Type B pancreatic cell (in vitro differentiated cells): Measurements from ENCODE around the gene CCDC63. TPM values are rescaled to one million over a fixed set of nuclear protein-coding genes. Genes with fewer than 3 reads are reported as not detected.

Experiments
- DNase-seq: peaks from one replicate; pipeline ENCODE4 v3.0.0; 2021; ENCODE audit warnings: mixed read lengths; ENCODE audit not compliant: unreplicated experiment; ENCODE audit errors: extremely low spot score
- H3K27ac Mint-ChIP-seq: 2 replicates; pipeline ENCODE4 v1.8.0; 2021; ENCODE audit warnings: mild to moderate bottlenecking, mixed read lengths
- H3K27me3 Mint-ChIP-seq: 2 replicates; pipeline ENCODE4 v1.8.0; 2021; ENCODE audit warnings: mixed read lengths
- H3K36me3 Mint-ChIP-seq: 2 replicates; pipeline ENCODE4 v1.8.0; 2021; ENCODE audit warnings: mixed read lengths
- H3K4me1 Mint-ChIP-seq: one replicate; pipeline ENCODE4 v1.8.0; 2021; ENCODE audit warnings: mixed read lengths; ENCODE audit not compliant: unreplicated experiment
- H3K4me3 Mint-ChIP-seq: 2 replicates; pipeline ENCODE4 v1.8.0; 2021; ENCODE audit warnings: mild to moderate bottlenecking, mixed read lengths
- H3K9me3 Mint-ChIP-seq: 2 replicates; pipeline ENCODE4 v1.8.0; 2021; ENCODE audit warnings: mixed read lengths
- CTCF ChIP-seq: fragments of 200-600 bp; sonication (generic); conservative IDR thresholded peaks from 2 replicates; pipeline ENCODE4 v1.5.0; 2021; ENCODE audit warnings: antibody characterized with exemption, mild to moderate bottlenecking
- total RNA-seq: library from RNA; stranded (reverse); gene quantifications from 2 replicates; pipeline ENCODE4 v1.2.1, GENCODE V29; 2021; ENCODE audit warnings: low replicate concordance

CCDC63 gene
- total RNA-seq, 1 donor from 2014 or later = not detected

DNA sequence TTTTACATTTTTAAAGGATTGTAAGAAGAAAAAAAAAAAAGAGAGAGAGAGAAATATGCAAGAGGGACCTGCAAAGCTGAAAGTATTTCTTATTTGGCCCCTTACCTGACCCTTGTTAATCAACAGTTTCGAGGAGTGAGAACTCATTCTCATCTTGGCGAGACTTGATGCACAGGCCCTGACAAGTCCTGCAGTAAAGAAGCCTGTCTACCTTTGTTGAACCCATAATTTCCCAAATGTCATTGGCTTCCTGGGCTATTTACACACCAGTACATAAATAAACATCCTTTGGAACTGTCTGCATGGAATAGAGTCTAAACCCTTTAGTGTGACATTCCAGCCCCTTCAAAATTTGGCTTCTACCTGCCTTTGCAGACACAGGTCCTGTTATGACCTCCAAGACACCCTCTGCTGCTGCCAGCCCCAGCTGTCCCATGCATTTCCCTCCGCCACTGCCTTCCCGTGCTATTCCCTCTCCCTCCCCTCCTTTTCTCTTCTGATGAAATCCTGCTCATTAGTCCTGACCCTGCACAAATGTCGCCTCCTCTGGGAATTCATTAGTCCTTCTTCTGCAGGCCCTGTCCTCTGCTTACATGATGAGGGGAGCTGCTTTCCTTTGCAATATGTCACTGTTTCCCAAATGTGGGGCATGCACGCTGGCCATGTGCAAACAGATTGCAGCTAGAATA is 38.5 kb downstream of the CCDC63 start:
- DNase-seq = no peak
- Mint-ChIP-seq H3K4me3 (no peak overlapping the region), H3K27ac (no peak overlapping the region), H3K36me3 (no peaks in the 10 kb centered on the region), H3K9me3 (no peaks in the 10 kb centered on the region), H3K27me3 (peaks cover 17% of the 10 kb centered on the region), H3K4me1 (peaks cover 11% of the 10 kb centered on the region)
- no peak for TF ChIP-seq CTCF

DNA sequence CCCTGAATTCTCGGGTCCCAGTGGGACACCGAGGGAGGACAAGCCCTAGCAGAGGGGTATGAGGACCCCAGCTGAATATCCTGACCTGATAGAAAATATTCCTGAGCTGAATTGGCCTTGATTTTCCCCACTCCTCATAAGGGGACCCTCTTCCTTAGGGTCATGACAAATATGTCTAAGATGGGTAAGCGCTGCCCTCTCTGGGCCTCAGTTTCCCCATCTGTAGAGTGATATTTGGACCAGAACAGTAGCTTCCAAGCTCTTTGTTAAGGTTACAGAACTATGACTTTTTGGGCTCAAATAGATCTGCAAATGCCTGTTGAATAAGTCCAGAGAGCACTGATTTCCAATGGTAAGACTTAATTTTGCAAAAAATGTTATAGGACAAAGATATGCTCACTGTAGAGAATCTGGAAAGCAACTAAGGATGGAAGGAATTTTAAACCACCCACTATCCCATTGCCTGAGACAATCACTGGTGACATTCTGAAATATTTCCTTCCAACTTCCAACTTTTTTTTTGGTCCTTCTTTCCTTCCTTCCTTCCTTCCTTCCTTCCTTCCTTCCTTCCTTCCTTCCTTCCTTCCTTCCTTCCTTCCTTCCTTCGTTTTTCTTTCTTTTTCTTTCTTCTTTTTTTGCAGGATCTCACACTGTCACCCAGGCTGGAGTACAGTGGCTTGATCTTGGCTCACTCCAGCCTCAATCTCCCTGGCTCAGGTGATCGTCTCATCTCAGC is 41.6 kb downstream of the CCDC63 start:
- no peak overlapping the region for H3K4me3 Mint-ChIP-seq
- peaks cover 11% of the 10 kb centered on the region for H3K4me1 Mint-ChIP-seq
- H3K36me3 Mint-ChIP-seq = no peaks in the 10 kb centered on the region
- no peak for DNase-seq
- no peak overlapping the region for H3K27ac Mint-ChIP-seq
- H3K9me3 Mint-ChIP-seq = no peaks in the 10 kb centered on the region
- TF ChIP-seq CTCF = peak; percentile 32
- H3K27me3 Mint-ChIP-seq = peaks cover 19% of the 10 kb centered on the region

DNA sequence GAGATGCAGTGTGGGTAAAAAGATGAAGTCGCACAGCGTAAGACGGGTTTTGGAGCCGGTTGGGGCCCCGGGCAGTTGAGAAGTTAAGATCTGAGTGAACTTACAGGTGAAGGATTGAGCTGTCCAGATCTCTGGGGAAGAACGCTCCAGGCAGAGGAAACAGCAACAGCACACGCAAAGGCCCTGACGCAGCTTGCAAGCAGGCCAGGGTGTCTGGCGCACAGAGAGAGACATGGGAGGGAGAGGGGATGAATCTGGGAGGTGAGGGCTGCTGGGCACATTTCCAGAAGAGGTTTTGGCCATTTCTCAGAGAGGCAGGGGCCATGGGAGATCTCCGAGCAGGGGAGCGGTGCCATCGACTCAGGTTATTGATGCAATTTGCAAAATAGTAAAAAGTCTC is 42.6 kb downstream of the CCDC63 start:
- Mint-ChIP-seq H3K9me3 (no peaks in the 10 kb centered on the region), H3K4me3 (no peak overlapping the region), H3K27me3 (peaks cover 22% of the 10 kb centered on the region), H3K36me3 (no peaks in the 10 kb centered on the region), H3K27ac (peak overlapping the region; percentile 4), H3K4me1 (peaks cover 11% of the 10 kb centered on the region)
- DNase-seq = no peak
- TF ChIP-seq CTCF = no peak

DNA sequence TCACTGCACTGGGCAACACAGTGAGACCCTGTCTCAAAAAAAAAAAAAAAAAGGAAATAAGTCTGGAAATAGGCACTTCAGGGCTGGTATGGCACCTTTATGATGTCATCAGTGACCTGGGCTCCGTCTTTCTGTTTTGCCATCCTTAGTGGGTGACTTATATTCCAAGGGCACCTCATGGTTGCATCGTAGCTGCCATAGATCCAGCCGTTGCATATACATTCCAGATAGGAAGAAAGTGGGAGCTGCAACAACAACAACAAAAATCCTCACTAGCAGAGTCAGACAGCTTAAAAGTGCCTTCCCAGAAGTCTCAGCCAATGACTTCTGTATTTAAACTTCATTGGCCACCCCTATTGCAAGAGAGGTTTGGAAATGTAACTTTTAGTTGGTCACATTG is 47.2 kb downstream of the CCDC63 start:
- no peak for TF ChIP-seq CTCF
- no peak overlapping the region for H3K4me3 Mint-ChIP-seq
- no peaks in the 10 kb centered on the region for H3K36me3 Mint-ChIP-seq
- no peak for DNase-seq
- no peak overlapping the region for H3K27ac Mint-ChIP-seq
- H3K4me1 Mint-ChIP-seq = no peaks in the 10 kb centered on the region
- no peaks in the 10 kb centered on the region for H3K9me3 Mint-ChIP-seq
- H3K27me3 Mint-ChIP-seq = peaks cover 13% of the 10 kb centered on the region

GRCh38 chr12:110896559-110896958 is 49.8 kb downstream of the CCDC63 start:
- H3K4me3 Mint-ChIP-seq = no peak overlapping the region
- H3K4me1 Mint-ChIP-seq = no peaks in the 10 kb centered on the region
- H3K9me3 Mint-ChIP-seq = no peaks in the 10 kb centered on the region
- TF ChIP-seq CTCF = no peak
- no peak for DNase-seq
- H3K27ac Mint-ChIP-seq = no peak overlapping the region
- no peaks in the 10 kb centered on the region for H3K36me3 Mint-ChIP-seq
- peaks cover 6% of the 10 kb centered on the region for H3K27me3 Mint-ChIP-seq
